OCI-LY1 (cell line): Measurements from ENCODE around the gene SOS1.

Experiments used
- H2AFZ ChIP-seq: fragments of 200-600 bp; sonication (generic), shearing (Covaris generic); 2 replicates; pipeline ENCODE4 v1.6.0; 2014; ENCODE audit warnings: antibody characterized with exemption, mild to moderate bottlenecking, low read length
- H3F3A ChIP-seq: fragments of 200-600 bp; sonication (generic), shearing (Covaris generic); 2 replicates; pipeline ENCODE4 v1.6.0; 2014; ENCODE audit warnings: mild to moderate bottlenecking, antibody characterized with exemption, low read length, moderate library complexity; ENCODE audit not compliant: insufficient read depth
- H3K27ac ChIP-seq: fragments of 200-600 bp; sonication (generic); 2 replicates; pipeline ENCODE4 v1.5.1; 2014; ENCODE audit warnings: low read length, mixed run types, mild to moderate bottlenecking, low read depth; ENCODE audit not compliant: poor library complexity, severe bottlenecking
- H3K27me3 ChIP-seq: fragments of 200-600 bp; sonication (generic); 2 replicates; pipeline ENCODE4 v1.6.0; 2014; ENCODE audit warnings: antibody characterized with exemption, mild to moderate bottlenecking, low read length, moderate library complexity; ENCODE audit not compliant: insufficient read depth
- H3K36me3 ChIP-seq: fragments of 200-600 bp; sonication (generic); 2 replicates; pipeline ENCODE4 v1.6.1; 2014; ENCODE audit warnings: mild to moderate bottlenecking, antibody characterized with exemption, low read length, moderate library complexity, mixed read lengths; ENCODE audit not compliant: insufficient read depth
- H3K4me1 ChIP-seq: fragments of 200-600 bp; sonication (generic); 2 replicates; pipeline ENCODE4 v1.5.1; 2014; ENCODE audit warnings: mild to moderate bottlenecking, low read length, moderate library complexity; ENCODE audit not compliant: insufficient read depth, severe bottlenecking
- H3K4me2 ChIP-seq: fragments of 200-600 bp; sonication (generic), shearing (Covaris generic); 2 replicates; pipeline ENCODE4 v1.6.1; 2014; ENCODE audit warnings: low read length
- H3K4me3 ChIP-seq: fragments of 200-600 bp; sonication (generic); 2 replicates; pipeline ENCODE4 v1.5.1; 2014; ENCODE audit warnings: low read length, low read depth, mild to moderate bottlenecking, mixed read lengths; ENCODE audit not compliant: poor library complexity, severe bottlenecking
- H3K79me2 ChIP-seq: fragments of 200-600 bp; shearing (Covaris generic); 2 replicates; pipeline ENCODE4 v1.6.1; 2016; ENCODE audit warnings: mixed run types, low read length, mixed read lengths; ENCODE audit not compliant: insufficient read depth
- H3K9ac ChIP-seq: fragments of 200-600 bp; sonication (generic), shearing (Covaris generic); 2 replicates; pipeline ENCODE4 v1.6.1; 2014; ENCODE audit warnings: mild to moderate bottlenecking, low read length, mixed read lengths
- H3K9me2 ChIP-seq: fragments of 200-600 bp; sonication (generic), shearing (Covaris generic); 2 replicates; pipeline ENCODE4 v1.6.1; 2014; ENCODE audit warnings: low read depth, mild to moderate bottlenecking, low read length, mixed read lengths
- H3K9me3 ChIP-seq: fragments of 200-600 bp; shearing (Covaris generic); 2 replicates; pipeline ENCODE4 v1.6.1; 2014; ENCODE audit warnings: low read length, mixed read lengths
- H4K20me1 ChIP-seq: fragments of 200-600 bp; sonication (generic), shearing (Covaris generic); 2 replicates; pipeline ENCODE4 v1.6.0; 2016; ENCODE audit warnings: mild to moderate bottlenecking, low read length; ENCODE audit not compliant: insufficient read depth
- CTCF ChIP-seq: fragments of 200-600 bp; sonication (generic), shearing (Covaris generic); IDR thresholded peaks from 2 replicates; pipeline ENCODE4 v1.5.1; 2017; ENCODE audit warnings: mild to moderate bottlenecking, antibody characterized with exemption, low read length, moderate library complexity, mixed read lengths
- EZH2 ChIP-seq: fragments of 200-600 bp; sonication (generic), shearing (Covaris generic); IDR thresholded peaks from 2 replicates; pipeline ENCODE4 v1.8.0; 2017; ENCODE audit warnings: borderline replicate concordance, mixed run types, mild to moderate bottlenecking, antibody characterized with exemption, low read length, moderate library complexity, mixed read lengths

Gene SOS1

GRCh38 chr2:39027421-39027820 lies 93.4 kb downstream of the SOS1 start:
- H3K9ac ChIP-seq, result no peak overlapping the region
- H4K20me1 ChIP-seq, result no peaks in the 10 kb centered on the region
- H3K27ac ChIP-seq, result no peak overlapping the region
- H3F3A ChIP-seq, result no peaks in the 10 kb centered on the region
- H3K9me3 ChIP-seq, result no peaks in the 10 kb centered on the region
- no peaks in the 10 kb centered on the region for H3K27me3 ChIP-seq
- H3K4me3 ChIP-seq, result no peak overlapping the region
- H2AFZ ChIP-seq, result no peak overlapping the region
- H3K4me2 ChIP-seq, result no peak overlapping the region
- no peaks in the 10 kb centered on the region for H3K9me2 ChIP-seq
- H3K4me1 ChIP-seq, result no peaks in the 10 kb centered on the region
- H3K79me2 ChIP-seq, result no peaks in the 10 kb centered on the region
- no peak for TF ChIP-seq EZH2
- H3K36me3 ChIP-seq, result peaks cover 31% of the 10 kb centered on the region

GRCh38 chr2:39024833-39025232 lies 96.0 kb downstream of the SOS1 start:
- Histone ChIP-seq H3K9me3 (no peaks in the 10 kb centered on the region), H4K20me1 (no peaks in the 10 kb centered on the region), H3K4me1 (no peaks in the 10 kb centered on the region), H3K79me2 (no peaks in the 10 kb centered on the region), H3K4me2 (no peak overlapping the region), H3K4me3 (no peak overlapping the region), H3K9ac (no peak overlapping the region), H3F3A (no peaks in the 10 kb centered on the region), H2AFZ (no peak overlapping the region), H3K36me3 (peaks cover 29% of the 10 kb centered on the region), H3K27ac (no peak overlapping the region), H3K9me2 (no peaks in the 10 kb centered on the region), H3K27me3 (no peaks in the 10 kb centered on the region)
- no peak for TF ChIP-seq EZH2
- TF ChIP-seq CTCF, result no peak

GRCh38 chr2:39023649-39024048 lies 97.2 kb downstream of the SOS1 start:
- H3K9me2 ChIP-seq, result no peaks in the 10 kb centered on the region
- TF ChIP-seq EZH2 (no peak), CTCF (no peak)

GRCh38 chr2:39022642-39023235 lies 98.1 kb downstream of the SOS1 start:
- no peaks in the 10 kb centered on the region for H3F3A ChIP-seq
- no peaks in the 10 kb centered on the region for H3K79me2 ChIP-seq
- H3K27ac ChIP-seq, result no peak overlapping the region
- H4K20me1 ChIP-seq, result no peaks in the 10 kb centered on the region
- H3K9ac ChIP-seq, result no peak overlapping the region
- no peaks in the 10 kb centered on the region for H3K9me2 ChIP-seq
- no peak overlapping the region for H3K4me3 ChIP-seq
- no peaks in the 10 kb centered on the region for H3K27me3 ChIP-seq
- H3K4me1 ChIP-seq, result no peaks in the 10 kb centered on the region
- H3K36me3 ChIP-seq, result peaks cover 26% of the 10 kb centered on the region
- no peak overlapping the region for H2AFZ ChIP-seq
- TF ChIP-seq EZH2, result no peak
- no peak for TF ChIP-seq CTCF
- H3K4me2 ChIP-seq, result no peak overlapping the region
- no peaks in the 10 kb centered on the region for H3K9me3 ChIP-seq

More at GRCh38 chr2:39023649-39024048, 97.2 kb downstream of the SOS1 start:
- Histone ChIP-seq H3K9me3 (no peaks in the 10 kb centered on the region), H2AFZ (no peak overlapping the region), H3K4me3 (no peak overlapping the region), H3K36me3 (peaks cover 26% of the 10 kb centered on the region), H3K9ac (no peak overlapping the region), H3K79me2 (no peaks in the 10 kb centered on the region), H3K27me3 (no peaks in the 10 kb centered on the region), H4K20me1 (no peaks in the 10 kb centered on the region), H3K27ac (peak overlapping the region; percentile 12), H3K4me2 (no peak overlapping the region), H3F3A (no peaks in the 10 kb centered on the region), H3K4me1 (no peaks in the 10 kb centered on the region)
